KG1 (cell line): ENCODE measurements around the gene RENBP.

Source experiments
- DNase-seq: peaks from one replicate; lab custom pipeline; 2025; lab: John Stamatoyannopoulos, UW

Gene RENBP

DNA sequence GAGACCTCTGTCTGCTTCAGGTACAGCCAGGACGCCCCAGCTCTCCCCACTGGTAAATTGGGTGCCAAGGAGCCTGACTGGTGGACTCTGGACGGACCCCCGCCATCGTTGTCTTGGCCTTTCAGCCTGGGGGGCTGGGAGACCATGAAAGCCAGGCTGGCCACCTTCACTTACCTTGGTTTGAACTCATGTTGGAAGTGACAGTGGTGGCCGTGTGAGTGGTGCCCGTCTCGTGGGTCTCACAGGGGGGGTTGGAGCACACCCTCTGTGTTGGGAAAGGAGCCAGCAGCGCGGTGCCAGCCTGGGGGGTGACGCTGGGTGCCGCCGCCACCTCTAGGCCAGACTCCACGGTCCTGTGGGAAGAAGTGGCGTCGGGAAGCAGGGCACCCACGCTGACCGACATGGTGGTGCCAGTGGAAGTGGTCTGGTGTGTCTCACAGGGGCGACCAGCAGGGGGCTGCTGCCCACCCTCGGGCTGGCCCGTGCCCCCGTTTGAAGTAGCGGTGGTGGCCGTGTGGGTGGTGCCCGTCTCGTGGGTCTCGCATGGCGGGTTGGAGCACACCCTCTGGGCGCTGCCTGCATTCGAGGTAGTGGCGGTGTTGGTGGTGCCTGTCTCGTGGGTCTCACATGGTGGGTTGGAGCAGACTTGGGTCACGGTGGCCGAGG, 9.6 kb upstream of the RENBP start:
- DNase-seq, result no peak

DNA sequence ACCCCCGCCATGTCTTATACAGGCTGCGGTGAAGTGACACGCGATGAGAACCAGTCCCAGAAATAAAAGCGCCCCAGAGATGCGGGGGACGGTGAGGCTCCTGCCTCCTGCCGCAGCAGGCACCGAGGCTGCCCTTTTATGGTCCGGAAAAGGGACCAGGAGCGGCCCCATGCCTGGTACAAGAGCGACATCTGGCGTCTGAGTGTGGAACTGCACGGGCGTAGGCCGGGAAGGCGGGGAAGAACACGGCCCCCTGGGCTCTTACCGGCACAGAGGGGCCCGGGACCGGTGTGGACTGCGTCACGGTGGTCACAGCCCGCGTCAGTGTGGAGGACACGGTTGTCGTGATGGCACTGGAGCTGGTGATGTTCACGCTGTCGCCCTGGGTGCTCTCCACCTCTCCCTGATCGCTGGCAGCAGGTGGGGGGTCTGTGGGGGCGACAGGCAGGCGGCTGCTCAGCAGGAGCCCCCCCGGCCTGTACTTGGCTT, 8.9 kb upstream of the RENBP start:
- DNase-seq, result no peak

- no peak for DNase-seq
These were observed 8.1 kb upstream of the RENBP start for GRCh38 chrX:153952373-153953026.

DNA sequence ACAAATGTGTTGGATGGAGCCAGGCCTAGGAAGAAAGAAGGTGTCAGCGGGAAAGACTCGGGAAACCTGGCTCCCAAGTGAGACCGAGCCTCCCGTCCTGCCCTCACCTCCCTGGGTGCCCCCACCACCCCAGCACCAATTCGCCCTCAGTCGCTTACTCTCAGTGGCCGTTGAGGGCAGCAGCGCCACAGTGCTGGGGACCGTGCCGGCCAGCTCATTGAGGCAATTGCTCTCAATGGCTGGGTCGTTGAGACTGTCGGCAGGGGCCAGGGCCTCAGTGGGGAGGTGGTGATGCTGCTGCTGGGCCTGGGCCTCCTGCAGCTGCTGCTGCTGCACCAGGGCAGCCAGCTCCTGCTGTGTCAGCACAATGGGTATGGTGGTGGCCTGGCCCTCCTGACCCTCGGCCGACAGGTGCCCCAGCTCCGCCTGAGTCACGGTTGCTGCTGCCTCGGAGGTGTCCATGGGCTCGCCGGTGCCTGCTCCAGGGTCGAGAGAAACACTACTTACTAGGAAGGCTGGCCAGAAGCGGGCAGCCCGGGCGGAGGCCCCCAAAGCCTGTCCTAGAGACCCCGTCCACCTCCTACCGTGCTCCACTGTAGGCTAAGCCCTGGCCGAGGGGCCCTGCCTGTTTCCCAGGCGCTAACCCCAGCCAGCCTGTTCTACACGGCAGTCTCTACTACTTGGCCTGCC, 7.4 kb upstream of the RENBP start:
- no peak for DNase-seq

- DNase-seq, result no peak
These were observed 5.7 kb upstream of the RENBP start for GRCh38 chrX:153950127-153950526.

GRCh38 chrX:153948847-153949805, 4.7 kb upstream of the RENBP start:
- DNase-seq, result no peak

GRCh38 chrX:153948002-153948466, 3.6 kb upstream of the RENBP start:
- no peak for DNase-seq

- no peak for DNase-seq
These were observed 2.7 kb upstream of the RENBP start for GRCh38 chrX:153947009-153947769.

DNA sequence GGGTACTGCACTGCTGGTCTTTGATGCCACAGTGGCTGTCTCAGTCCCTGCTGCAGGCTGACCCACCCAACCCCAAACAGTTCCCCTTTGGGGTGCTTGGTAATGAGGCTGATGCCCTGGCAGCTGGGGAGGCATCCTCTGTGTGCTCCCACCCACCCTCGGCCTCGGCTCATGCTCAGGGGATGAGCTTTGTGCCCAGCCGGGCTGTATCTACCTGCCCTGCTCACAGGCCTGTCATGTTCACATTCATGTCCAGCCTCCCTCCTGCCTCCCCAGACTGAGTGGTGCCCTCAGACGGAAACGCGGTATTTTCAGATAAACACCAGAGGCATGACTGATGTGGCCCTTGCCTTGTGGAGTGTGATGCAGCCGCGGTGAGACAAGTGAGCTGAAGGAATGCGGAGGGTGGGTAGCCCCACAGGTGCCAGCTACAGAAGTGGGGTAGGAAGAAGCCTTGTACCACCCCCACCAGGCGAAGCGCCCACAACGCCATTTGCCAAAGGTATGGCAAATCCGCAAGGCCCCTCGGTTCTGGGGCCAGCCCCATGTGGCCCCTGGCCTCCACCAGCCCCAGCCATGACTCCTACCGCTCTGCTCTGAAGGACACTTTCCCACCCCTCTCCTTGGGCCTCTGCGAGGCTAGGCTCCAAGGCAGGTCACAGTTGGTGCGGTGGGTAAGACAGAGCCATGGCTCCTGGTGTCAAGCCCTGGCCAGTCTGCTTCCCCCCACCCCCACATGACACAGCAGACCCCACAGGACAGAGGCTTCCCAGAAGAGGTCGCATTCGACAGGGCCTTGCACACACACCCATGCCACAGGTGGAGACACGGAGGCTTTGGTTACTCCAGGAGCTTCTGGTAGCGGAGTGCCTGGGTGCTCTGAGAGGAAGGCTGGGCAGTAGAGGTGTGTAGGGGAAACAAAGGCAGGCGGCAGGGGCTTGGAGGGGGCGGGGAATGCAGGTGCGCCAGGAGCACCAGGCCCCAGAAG, 1.8 kb upstream of the RENBP start:
- no peak for DNase-seq

- DNase-seq, result no peak
These were observed 332 bp upstream of the RENBP start for GRCh38 chrX:153944800-153945150.

GRCh38 chrX:153941336-153942252, 2.8 kb downstream of the RENBP start:
- no peak for DNase-seq

DNA sequence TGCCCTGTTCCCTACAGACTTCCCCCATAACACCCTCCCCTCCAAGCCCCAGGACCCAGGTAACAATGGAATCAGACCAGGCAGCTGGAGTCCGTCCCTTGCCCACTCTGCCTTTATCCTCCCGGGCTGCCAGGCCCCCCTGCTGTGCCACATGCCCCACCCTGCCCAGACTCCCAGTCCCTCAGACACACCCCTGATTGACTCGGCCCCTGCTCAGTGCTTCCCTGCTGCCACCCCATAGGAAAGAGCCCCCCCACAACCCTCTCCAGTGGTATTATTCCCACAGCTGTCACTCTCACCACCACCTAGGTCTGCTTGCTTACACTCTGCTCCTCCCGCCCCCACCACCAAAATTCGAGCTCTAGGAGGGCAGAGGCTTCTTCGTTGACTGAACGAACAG, 4.9 kb downstream of the RENBP start:
- no peak for DNase-seq

DNA sequence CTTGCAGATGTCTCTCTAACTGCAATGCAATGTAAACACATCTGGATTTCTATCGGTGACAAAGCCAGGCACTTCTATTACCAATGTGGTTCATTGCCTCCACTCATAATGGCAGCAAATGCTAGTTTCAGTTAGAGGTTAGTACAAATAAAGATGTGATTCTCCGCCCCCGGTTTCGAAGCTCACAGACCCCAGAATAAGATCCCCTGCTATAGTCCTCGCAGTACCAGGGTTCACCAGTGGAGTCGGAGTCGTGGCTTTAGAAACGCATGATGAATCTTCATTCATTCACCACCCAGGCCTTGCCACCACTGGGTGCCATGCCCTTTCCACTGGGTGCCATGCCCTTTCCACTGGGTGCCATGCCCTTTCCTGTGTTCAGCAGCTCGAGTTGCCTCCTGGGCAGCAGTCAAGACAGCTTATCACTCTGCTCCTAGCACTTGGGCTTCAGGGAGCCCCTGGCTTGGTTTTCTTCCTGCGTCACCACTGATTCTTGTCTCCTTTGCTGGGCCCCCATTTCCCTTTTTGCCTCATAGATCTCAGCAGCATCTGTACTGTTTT, 6.1 kb downstream of the RENBP start:
- DNase-seq, result no peak

GRCh38 chrX:153937056-153937455, 7.4 kb downstream of the RENBP start:
- no peak for DNase-seq

GRCh38 chrX:153935326-153935851, 9.1 kb downstream of the RENBP start:
- DNase-seq, result no peak

DNA sequence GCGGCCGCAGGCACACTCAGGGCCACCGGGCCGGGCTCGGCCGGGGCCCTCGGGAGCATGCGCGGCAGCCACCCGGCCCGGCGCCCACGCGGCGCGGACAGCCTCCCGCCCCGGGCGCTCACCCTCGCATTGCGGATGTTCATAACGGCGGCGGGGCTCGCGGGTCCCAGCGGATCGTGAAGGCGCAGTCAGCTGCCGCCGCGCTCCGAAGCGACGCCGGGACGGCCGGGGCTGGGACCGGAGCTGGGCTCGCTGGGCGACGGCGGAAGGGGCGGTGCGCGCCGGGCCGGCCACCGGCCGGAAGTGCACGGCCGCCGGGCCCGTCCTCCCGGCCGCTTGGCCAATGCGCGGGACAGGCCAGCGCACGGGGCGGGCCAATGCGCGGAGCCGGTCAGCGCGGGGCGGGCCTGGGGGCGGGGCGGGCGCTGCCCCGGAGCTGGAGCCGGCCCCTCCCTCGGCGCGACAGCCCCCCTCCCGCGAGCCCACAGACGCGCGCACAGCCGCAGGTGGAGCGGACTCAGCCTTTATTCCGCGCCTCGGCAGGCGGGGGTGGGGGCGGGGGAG, 9.6 kb downstream of the RENBP start, which contains the start of gene NAA10:
TSS of gene NAA10 (minus strand) at position 276 of the 564 bp plus-strand sequence. CDS start at position 143, 133 bp downstream.
- no peak for DNase-seq

DNA sequence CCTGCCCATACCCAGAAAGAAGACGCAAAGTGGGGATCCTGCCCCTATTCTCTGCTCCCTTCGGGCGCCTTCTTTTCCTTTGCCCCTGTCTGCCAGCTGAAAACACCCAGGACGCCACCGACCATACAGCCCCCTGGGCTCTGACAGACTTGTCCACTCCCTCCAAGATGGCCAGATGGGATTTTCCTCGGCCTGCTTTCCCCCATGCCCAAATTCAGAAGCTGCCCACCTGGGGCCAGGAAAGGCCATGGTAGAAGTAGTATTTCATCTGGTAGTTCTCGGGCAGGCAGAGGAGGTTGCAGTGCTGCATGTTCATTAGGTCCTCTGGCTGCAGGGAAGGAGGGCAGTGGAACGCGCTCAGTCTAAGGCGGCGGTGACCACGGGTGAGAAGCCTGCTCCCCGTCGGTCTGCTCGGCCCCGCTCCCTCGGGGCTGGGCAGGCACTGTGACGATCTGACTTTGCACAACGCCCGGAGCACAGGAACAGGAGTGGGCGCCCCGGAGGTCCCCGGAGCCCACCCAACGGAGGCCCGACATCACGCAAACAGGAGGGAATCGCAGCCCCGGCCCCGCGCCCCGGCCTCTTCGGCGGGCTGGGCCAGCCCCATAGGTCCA, 10.2 kb downstream of the RENBP start:
- DNase-seq, result no peak
